K562 (cell line): Measurements from ENCODE around the gene TMCC2. TPM values are rescaled to one million over a fixed set of nuclear protein-coding genes. Genes with fewer than 3 reads are reported as not detected.

Source experiments
- ELF2 ChIP-seq: fragments of 250-450 bp; sonication (Bioruptor Pico); IDR thresholded peaks from 2 replicates; pipeline ENCODE4 v1.5.0; 2021; ENCODE audit warnings: mild to moderate bottlenecking
- ERF ChIP-seq: fragments of 450-650 bp; formaldehyde crosslinking; IDR thresholded peaks from 2 replicates; pipeline ENCODE4 v1.4.0; 2020; ENCODE audit warnings: mild to moderate bottlenecking, mixed read lengths
- ETV1 ChIP-seq: fragments of 450-650 bp; conservative IDR thresholded peaks from 2 replicates; pipeline ENCODE4 v1.6.1; 2016; ENCODE audit warnings: missing genetic modification characterization, control low read depth, low read depth, missing compliant biosample characterization
- FOXK1 ChIP-seq: sonication (generic); formaldehyde crosslinking; IDR thresholded peaks from 2 replicates; pipeline ENCODE4 v1.8.0; 2022; ENCODE audit warnings: missing genetic modification reagents, mild to moderate bottlenecking, borderline replicate concordance
- KDM5B ChIP-seq: fragments of 200-600 bp; sonication (generic); IDR thresholded peaks from 2 replicates; pipeline ENCODE4 v1.6.1; 2012; ENCODE audit warnings: low read depth, mild to moderate bottlenecking, moderate library complexity, low read length, control low read depth, inconsistent platforms; ENCODE audit not compliant: insufficient replicate concordance
- MIER1 ChIP-seq: fragments of 450-650 bp; IDR thresholded peaks from 2 replicates; pipeline ENCODE4 v1.6.1; 2016; ENCODE audit warnings: antibody characterized with exemption, mild to moderate bottlenecking, low read depth
- NFIC ChIP-seq: fragments of 450-650 bp; IDR thresholded peaks from 2 replicates; pipeline ENCODE4 v1.6.1; 2017; ENCODE audit warnings: mild to moderate bottlenecking, inconsistent platforms
- NFIX ChIP-seq: fragments of 250-450 bp; sonication (Bioruptor Pico); IDR thresholded peaks from 2 replicates; pipeline ENCODE4 v1.4.0; 2020; ENCODE audit warnings: low read depth, mild to moderate bottlenecking, moderate library complexity
- NFXL1 ChIP-seq: fragments of 450-650 bp; formaldehyde crosslinking; IDR thresholded peaks from 2 replicates; pipeline ENCODE4 v1.4.0; 2021; ENCODE audit warnings: mild to moderate bottlenecking
- PTRF ChIP-seq: fragments of 450-650 bp; IDR thresholded peaks from 2 replicates; pipeline ENCODE4 v1.6.1; 2016; ENCODE audit warnings: mild to moderate bottlenecking, missing genetic modification characterization, missing compliant biosample characterization
- RNF2 ChIP-seq: sonication (generic); IDR thresholded peaks from 2 replicates; pipeline ENCODE4 v1.6.1; 2016
- SUPT5H ChIP-seq: fragments of 450-650 bp; IDR thresholded peaks from 2 replicates; pipeline ENCODE4 v1.6.1; 2016
- TAF1 ChIP-seq: IDR thresholded peaks from 2 replicates; pipeline ENCODE4 v1.6.1; 2011; ENCODE audit warnings: mild to moderate bottlenecking, low read length, moderate library complexity; ENCODE audit not compliant: insufficient read depth, control insufficient read depth, severe bottlenecking; ENCODE audit errors: extremely low read depth
- TARDBP ChIP-seq: fragments of 450-650 bp; IDR thresholded peaks from 2 replicates; pipeline ENCODE4 v1.6.1; 2016
- ZBED1 ChIP-seq: IDR thresholded peaks from 2 replicates; pipeline ENCODE4 v1.6.1; 2014
- ZNF212 ChIP-seq: fragments of 450-650 bp; formaldehyde crosslinking; IDR thresholded peaks from 2 replicates; pipeline ENCODE4 v1.4.0; 2020; ENCODE audit warnings: mild to moderate bottlenecking
- ZNF253 ChIP-seq: fragments of 250-450 bp; sonication (Bioruptor Pico); conservative IDR thresholded peaks from 2 replicates; pipeline ENCODE4 v1.6.1; 2021; ENCODE audit warnings: mild to moderate bottlenecking
- ZNF311 ChIP-seq: fragments of 250-450 bp; sonication (Bioruptor Pico); IDR thresholded peaks from 2 replicates; pipeline ENCODE4 v1.4.0; 2020; ENCODE audit warnings: mild to moderate bottlenecking, moderate library complexity
- ZNF354B ChIP-seq: fragments of 250-450 bp; sonication (Bioruptor Pico); IDR thresholded peaks from 2 replicates; pipeline ENCODE4 v1.4.0; 2020
- polyA plus RNA-seq, 8 experiments: library from polyadenylated mRNA; depleted of rRNA in 4 of 8; stranded (reverse) in 5 of 8; unstranded in 3 of 8; fragments of >200 nt; fragmentation: Nextera tagmentation in 2 of 8; fragmentation: Illumina TruSeq in 1 of 8; extraction: Ambion mirVana in 2 of 8; extraction: Trizol in 1 of 8; gene quantifications; 2 replicates each; pipeline versions ENCODE4 v1.2.1 to v1.2.3, GENCODE V29; 2011 to 2014; ENCODE audit warnings: inconsistent platforms in 1 of 8, missing spikeins in 1 of 8
- total RNA-seq, 7 experiments: library from RNA; depleted of rRNA in 6 of 7; stranded (reverse); fragments of >200 nt in 6 of 7; fragmentation: Illumina TruSeq in 2 of 7; extraction: Trizol in 2 of 7; gene quantifications; 2 replicates each; pipeline versions ENCODE4 v1.2.1 to v1.2.3, GENCODE V29; 2011 to 2021; ENCODE audit warnings: low replicate concordance in 1 of 7
- TF ChIP-seq, protein P1 (sequence below): sonication (generic); formaldehyde crosslinking; IDR thresholded peaks from 2 replicates; pipeline ENCODE4 v1.8.1; 2023; ENCODE audit warnings: missing genetic modification reagents, mild to moderate bottlenecking, borderline replicate concordance
- TF ChIP-seq, protein P2 (sequence below): IDR thresholded peaks from 3 replicates; pipeline ENCODE4 v1.6.1; 2011; ENCODE audit warnings: borderline replicate concordance, mild to moderate bottlenecking; ENCODE audit not compliant: insufficient read length, insufficient read depth

The TMCC2 gene
- total and polyA plus RNA-seq, 9 of the 15 experiments (the other 6 are each of a cell fraction or from before 2014, with no cell fraction given): 0.06 to 1.8 (median 0.98) TPM

DNA sequence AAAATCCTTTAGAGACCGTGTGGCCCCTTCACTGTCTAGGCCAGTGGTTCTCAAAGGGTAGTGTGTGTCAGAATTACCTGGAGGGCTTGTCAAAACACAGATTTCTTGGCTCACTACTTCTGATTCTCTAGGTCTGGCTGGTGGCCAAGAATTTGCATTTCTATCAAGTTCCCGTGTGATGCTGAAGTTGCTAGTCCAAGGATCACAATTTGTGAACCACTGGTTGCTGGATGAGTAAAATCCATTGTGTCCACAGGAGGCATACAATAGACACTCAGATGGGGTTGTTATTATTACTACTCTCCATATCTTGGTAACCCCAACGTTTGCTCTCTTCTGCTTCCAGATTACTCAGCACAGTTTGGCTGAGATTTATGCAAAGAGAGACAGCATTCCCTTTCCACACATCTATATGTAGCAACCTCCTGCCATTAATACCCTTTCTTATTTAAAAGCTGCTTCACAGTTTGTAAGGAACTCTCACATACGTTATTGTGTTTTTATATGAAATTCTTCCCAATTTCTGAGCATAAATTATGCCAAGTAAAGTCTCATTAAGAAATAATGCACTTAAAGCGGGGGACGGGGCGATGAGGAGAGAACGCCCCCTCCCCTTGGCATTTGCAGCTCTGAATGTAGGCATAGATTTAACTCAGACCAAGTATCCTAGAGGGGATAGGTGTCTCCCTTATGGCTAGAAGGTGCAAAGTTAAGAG is 720 bp upstream of the TMCC2 start (continued):
- TF ChIP-seq ZNF311 (CRISPR knock-in tag) (no peak), ZNF354B (CRISPR knock-in tag) (no peak), RNF2 (peak; percentile 6; the same call in 1 of the 2 replicates), NFXL1 (CRISPR knock-in tag) (no peak), NFIC (peak; percentile 92), PTRF (tag) (no peak), ERF (CRISPR knock-in tag) (no peak), TARDBP (no peak), NFIX (CRISPR knock-in tag) (peak; percentile 55; the same call in 1 of the 2 replicates), ZNF212 (CRISPR knock-in tag) (no peak), FOXK1 (CRISPR knock-in tag) (no peak), KDM5B (no peak), ELF2 (no peak), MIER1 (no peak), ZNF253 (CRISPR knock-in tag) (no peak), SUPT5H (no peak), TAF1 (no peak), ETV1 (tag) (no peak), ZBED1 (no peak)
- TF ChIP-seq, protein P1, sequence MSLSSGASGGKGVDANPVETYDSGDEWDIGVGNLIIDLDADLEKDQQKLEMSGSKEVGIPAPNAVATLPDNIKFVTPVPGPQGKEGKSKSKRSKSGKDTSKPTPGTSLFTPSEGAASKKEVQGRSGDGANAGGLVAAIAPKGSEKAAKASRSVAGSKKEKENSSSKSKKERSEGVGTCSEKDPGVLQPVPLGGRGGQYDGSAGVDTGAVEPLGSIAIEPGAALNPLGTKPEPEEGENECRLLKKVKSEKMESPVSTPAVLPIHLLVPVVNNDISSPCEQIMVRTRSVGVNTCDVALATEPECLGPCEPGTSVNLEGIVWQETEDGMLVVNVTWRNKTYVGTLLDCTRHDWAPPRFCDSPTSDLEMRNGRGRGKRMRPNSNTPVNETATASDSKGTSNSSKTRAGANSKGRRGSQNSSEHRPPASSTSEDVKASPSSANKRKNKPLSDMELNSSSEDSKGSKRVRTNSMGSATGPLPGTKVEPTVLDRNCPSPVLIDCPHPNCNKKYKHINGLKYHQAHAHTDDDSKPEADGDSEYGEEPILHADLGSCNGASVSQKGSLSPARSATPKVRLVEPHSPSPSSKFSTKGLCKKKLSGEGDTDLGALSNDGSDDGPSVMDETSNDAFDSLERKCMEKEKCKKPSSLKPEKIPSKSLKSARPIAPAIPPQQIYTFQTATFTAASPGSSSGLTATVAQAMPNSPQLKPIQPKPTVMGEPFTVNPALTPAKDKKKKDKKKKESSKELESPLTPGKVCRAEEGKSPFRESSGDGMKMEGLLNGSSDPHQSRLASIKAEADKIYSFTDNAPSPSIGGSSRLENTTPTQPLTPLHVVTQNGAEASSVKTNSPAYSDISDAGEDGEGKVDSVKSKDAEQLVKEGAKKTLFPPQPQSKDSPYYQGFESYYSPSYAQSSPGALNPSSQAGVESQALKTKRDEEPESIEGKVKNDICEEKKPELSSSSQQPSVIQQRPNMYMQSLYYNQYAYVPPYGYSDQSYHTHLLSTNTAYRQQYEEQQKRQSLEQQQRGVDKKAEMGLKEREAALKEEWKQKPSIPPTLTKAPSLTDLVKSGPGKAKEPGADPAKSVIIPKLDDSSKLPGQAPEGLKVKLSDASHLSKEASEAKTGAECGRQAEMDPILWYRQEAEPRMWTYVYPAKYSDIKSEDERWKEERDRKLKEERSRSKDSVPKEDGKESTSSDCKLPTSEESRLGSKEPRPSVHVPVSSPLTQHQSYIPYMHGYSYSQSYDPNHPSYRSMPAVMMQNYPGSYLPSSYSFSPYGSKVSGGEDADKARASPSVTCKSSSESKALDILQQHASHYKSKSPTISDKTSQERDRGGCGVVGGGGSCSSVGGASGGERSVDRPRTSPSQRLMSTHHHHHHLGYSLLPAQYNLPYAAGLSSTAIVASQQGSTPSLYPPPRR: no peak
- TF ChIP-seq, protein P2, sequence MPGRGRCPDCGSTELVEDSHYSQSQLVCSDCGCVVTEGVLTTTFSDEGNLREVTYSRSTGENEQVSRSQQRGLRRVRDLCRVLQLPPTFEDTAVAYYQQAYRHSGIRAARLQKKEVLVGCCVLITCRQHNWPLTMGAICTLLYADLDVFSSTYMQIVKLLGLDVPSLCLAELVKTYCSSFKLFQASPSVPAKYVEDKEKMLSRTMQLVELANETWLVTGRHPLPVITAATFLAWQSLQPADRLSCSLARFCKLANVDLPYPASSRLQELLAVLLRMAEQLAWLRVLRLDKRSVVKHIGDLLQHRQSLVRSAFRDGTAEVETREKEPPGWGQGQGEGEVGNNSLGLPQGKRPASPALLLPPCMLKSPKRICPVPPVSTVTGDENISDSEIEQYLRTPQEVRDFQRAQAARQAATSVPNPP: no peak
